PC-9 (cell line): ENCODE results near the gene LGI2.

Source experiments
- EZH2 ChIP-seq: fragments of 200-600 bp; sonication (generic); IDR thresholded peaks from 2 replicates; pipeline ENCODE4 v1.8.0; 2017; ENCODE audit warnings: antibody characterized with exemption, low read depth
- TF ChIP-seq, protein P1 (sequence below): fragments of 200-600 bp; sonication (generic); conservative IDR thresholded peaks from 2 replicates; pipeline ENCODE4 v1.6.1; 2017; ENCODE audit warnings: mixed run types, antibody characterized with exemption, mild to moderate bottlenecking, moderate library complexity

DNA sequence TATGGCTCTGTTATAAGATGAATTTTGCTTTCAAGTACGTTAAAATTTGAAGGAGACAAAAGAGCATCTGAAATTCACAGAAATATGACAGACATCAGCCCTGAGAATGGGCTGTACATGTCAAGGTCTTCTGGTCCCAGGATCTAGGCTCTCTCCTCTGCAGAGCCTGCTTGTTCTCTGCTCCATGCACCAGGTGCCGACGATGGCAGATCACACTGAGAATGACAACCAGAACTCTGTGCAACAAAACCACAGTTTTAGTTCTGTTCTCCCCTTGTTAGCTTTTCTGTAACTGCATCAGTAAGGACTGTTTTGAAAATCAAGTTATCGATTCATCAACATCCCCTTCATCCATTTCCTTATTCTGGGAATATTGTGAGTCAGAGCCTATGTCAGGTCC is 30.9 kb upstream of the LGI2 start:
- TF ChIP-seq, protein P1, sequence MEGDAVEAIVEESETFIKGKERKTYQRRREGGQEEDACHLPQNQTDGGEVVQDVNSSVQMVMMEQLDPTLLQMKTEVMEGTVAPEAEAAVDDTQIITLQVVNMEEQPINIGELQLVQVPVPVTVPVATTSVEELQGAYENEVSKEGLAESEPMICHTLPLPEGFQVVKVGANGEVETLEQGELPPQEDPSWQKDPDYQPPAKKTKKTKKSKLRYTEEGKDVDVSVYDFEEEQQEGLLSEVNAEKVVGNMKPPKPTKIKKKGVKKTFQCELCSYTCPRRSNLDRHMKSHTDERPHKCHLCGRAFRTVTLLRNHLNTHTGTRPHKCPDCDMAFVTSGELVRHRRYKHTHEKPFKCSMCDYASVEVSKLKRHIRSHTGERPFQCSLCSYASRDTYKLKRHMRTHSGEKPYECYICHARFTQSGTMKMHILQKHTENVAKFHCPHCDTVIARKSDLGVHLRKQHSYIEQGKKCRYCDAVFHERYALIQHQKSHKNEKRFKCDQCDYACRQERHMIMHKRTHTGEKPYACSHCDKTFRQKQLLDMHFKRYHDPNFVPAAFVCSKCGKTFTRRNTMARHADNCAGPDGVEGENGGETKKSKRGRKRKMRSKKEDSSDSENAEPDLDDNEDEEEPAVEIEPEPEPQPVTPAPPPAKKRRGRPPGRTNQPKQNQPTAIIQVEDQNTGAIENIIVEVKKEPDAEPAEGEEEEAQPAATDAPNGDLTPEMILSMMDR: no peak
- no peak for TF ChIP-seq EZH2
